Omental fat pad (tissue), 4 donors: ENCODE results near the gene VLDLR. TPM values are rescaled to one million over a fixed set of nuclear protein-coding genes. Genes with fewer than 3 reads are reported as not detected.

Source experiments
- ATAC-seq: fragments of 150-250 bp; one replicate; pipeline ENCODE4 v1.9.1; 2016; ENCODE audit warnings: mild to moderate bottlenecking, moderate library complexity; ENCODE audit not compliant: low FRiP score
- DNase-seq: peaks from one replicate; pipeline ENCODE4 v3.0.0-alpha.2; 2019; ENCODE audit warnings: low spot score
- CTCF ChIP-seq, 3 donors: fragments of 450-650 bp; IDR thresholded peaks; one replicate each; pipeline ENCODE4 v1.5.1; 2016 to 2017; ENCODE audit warnings: antibody characterized with exemption in 3 of 3, mild to moderate bottlenecking in 3 of 3, moderate library complexity in 2 of 3
- total RNA-seq, 4 donors: library from RNA; depleted of rRNA; stranded (reverse); fragments of >200 nt; gene quantifications; one replicate each; pipeline ENCODE4 v1.1.0, GENCODE V29; 2016

VLDLR gene
- total RNA-seq, 4 donors from 2014 or later = 5.4 to 39.3 (median 16.1) TPM

GRCh38 chr9:2686911-2687310 is 65.3 kb downstream of the VLDLR start:
- ATAC-seq = no peak
- DNase-seq = no peak
- no peak for TF ChIP-seq CTCF (IDR thresholded peaks at IDR 0.05)

- DNase-seq (no peak), ATAC-seq (no peak)
- TF ChIP-seq CTCF (IDR thresholded peaks at IDR 0.05) = no peak
These were observed 67.0 kb downstream of the VLDLR start for GRCh38 chr9:2688636-2689035.

- TF ChIP-seq CTCF (IDR thresholded peaks at IDR 0.05) = no peak
- no peak for DNase-seq
These were observed 69.6 kb downstream of the VLDLR start for GRCh38 chr9:2691212-2691611.

GRCh38 chr9:2691626-2692025 is 70.0 kb downstream of the VLDLR start:
- TF ChIP-seq CTCF (IDR thresholded peaks at IDR 0.05) = no peak
- ATAC-seq (no peak), DNase-seq (no peak)

More at GRCh38 chr9:2691212-2691611, 69.6 kb downstream of the VLDLR start:
- ATAC-seq = no peak

GRCh38 chr9:2693056-2693455 is 71.5 kb downstream of the VLDLR start:
- DNase-seq (no peak), ATAC-seq (no peak)
- no peak for TF ChIP-seq CTCF (IDR thresholded peaks at IDR 0.05)

- ATAC-seq (no peak), DNase-seq (no peak)
These were observed 75.9 kb downstream of the VLDLR start for GRCh38 chr9:2697492-2697891.

More at GRCh38 chr9:2697492-2697891, 75.9 kb downstream of the VLDLR start:
- no peak for TF ChIP-seq CTCF (IDR thresholded peaks at IDR 0.05)
